Lower lobe of right lung (tissue), 2 donors: ENCODE results near the gene F12. TPM values are rescaled to one million over a fixed set of nuclear protein-coding genes. Genes with fewer than 3 reads are reported as not detected.

ENCODE experiments used
- ATAC-seq, 2 donors: fragments of 200-7000 bp; cut with Tn5 transposase; one replicate each; pipeline ENCODE4 v1.9.1; 2020 to 2022; ENCODE audit warnings: mild to moderate bottlenecking in 2 of 2, moderate library complexity in 2 of 2
- DNase-seq: peaks from one replicate; pipeline ENCODE4 v3.0.0-alpha.2; 2020
- H3K27ac ChIP-seq: fragments of 200-600 bp; one replicate; pipeline ENCODE4 v1.8.0; 2022
- H3K27me3 ChIP-seq: fragments of 200-600 bp; one replicate; pipeline ENCODE4 v1.8.0; 2022; ENCODE audit warnings: low read depth
- H3K36me3 ChIP-seq: fragments of 200-600 bp; one replicate; pipeline ENCODE4 v1.8.0; 2022; ENCODE audit warnings: mild to moderate bottlenecking
- H3K4me1 ChIP-seq: fragments of 200-600 bp; one replicate; pipeline ENCODE4 v1.8.0; 2022
- H3K4me3 ChIP-seq: fragments of 200-600 bp; one replicate; pipeline ENCODE4 v1.8.0; 2022; ENCODE audit warnings: mild to moderate bottlenecking
- H3K9me3 ChIP-seq: fragments of 200-600 bp; one replicate; pipeline ENCODE4 v1.8.0; 2022
- intact Hi-C: fragments of 100-400 bp; cut with DNase I; formaldehyde crosslinking; loops from one replicate; pipeline ENCODE4 v1.11.0; 2022
- total RNA-seq: library from RNA; stranded (reverse); fragmentation: NEBNext Ultra II Directional; extraction: Animal tissue kit (Norgen Biotek cat#: 25700); gene quantifications from one replicate; pipeline ENCODE4 v1.2.1, GENCODE V29; 2021
- TF ChIP-seq, protein P1 (sequence below): fragments of 200-600 bp; IDR thresholded peaks from one replicate; pipeline ENCODE4 v1.8.0; 2022; ENCODE audit warnings: antibody characterized with exemption, mild to moderate bottlenecking
- donor health status: DM: no; HTN: yes; CAD: no; lungs with severe emphysema.

F12 gene
- total RNA-seq, 1 donor from 2014 or later = 0.80 TPM

- Histone ChIP-seq H3K27me3 (no peaks in the 10 kb centered on the region), H3K4me1 (peaks cover 58% of the 10 kb centered on the region), H3K9me3 (no peaks in the 10 kb centered on the region), H3K27ac (peak overlapping the region; percentile 90), H3K36me3 (peaks cover 57% of the 10 kb centered on the region), H3K4me3 (peak overlapping the region; percentile 2)
- peak; percentile 75 for DNase-seq
- peak; percentile 4 to 18 for ATAC-seq
- TF ChIP-seq, protein P1, sequence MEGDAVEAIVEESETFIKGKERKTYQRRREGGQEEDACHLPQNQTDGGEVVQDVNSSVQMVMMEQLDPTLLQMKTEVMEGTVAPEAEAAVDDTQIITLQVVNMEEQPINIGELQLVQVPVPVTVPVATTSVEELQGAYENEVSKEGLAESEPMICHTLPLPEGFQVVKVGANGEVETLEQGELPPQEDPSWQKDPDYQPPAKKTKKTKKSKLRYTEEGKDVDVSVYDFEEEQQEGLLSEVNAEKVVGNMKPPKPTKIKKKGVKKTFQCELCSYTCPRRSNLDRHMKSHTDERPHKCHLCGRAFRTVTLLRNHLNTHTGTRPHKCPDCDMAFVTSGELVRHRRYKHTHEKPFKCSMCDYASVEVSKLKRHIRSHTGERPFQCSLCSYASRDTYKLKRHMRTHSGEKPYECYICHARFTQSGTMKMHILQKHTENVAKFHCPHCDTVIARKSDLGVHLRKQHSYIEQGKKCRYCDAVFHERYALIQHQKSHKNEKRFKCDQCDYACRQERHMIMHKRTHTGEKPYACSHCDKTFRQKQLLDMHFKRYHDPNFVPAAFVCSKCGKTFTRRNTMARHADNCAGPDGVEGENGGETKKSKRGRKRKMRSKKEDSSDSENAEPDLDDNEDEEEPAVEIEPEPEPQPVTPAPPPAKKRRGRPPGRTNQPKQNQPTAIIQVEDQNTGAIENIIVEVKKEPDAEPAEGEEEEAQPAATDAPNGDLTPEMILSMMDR = no peak
- intact Hi-C loops = no loop called here
Observed at GRCh38 chr5:177431317-177432142, 22.2 kb upstream of the F12 start.

DNA sequence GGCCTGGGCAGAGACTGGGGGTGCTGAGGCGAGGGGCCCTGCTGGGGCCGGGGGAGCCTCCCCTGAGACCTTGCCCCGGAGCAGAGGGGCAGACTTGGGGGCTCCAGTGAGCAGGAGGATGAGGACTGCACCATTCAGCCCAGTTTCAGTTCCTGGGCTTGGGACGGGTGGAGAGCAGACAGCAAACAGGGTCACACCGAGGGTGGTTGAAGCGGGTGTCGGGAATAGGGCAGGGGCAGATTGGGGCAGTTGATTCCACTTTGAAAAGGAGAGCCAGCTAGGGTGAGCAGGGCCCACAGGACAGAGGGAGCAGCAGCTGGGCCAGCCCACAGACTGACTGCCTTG is 21.6 kb upstream of the F12 start:
- DNase-seq (no peak), ATAC-seq (no peak)
- peak overlapping the region; percentile 2 for H3K4me3 ChIP-seq
- H3K4me1 ChIP-seq = peaks cover 58% of the 10 kb centered on the region
- H3K27ac ChIP-seq = peak overlapping the region; percentile 90
- TF ChIP-seq, protein P1 = no peak
- no peaks in the 10 kb centered on the region for H3K9me3 ChIP-seq
- H3K36me3 ChIP-seq = peaks cover 51% of the 10 kb centered on the region
- no peaks in the 10 kb centered on the region for H3K27me3 ChIP-seq
- intact Hi-C loops = no loop called here

DNA sequence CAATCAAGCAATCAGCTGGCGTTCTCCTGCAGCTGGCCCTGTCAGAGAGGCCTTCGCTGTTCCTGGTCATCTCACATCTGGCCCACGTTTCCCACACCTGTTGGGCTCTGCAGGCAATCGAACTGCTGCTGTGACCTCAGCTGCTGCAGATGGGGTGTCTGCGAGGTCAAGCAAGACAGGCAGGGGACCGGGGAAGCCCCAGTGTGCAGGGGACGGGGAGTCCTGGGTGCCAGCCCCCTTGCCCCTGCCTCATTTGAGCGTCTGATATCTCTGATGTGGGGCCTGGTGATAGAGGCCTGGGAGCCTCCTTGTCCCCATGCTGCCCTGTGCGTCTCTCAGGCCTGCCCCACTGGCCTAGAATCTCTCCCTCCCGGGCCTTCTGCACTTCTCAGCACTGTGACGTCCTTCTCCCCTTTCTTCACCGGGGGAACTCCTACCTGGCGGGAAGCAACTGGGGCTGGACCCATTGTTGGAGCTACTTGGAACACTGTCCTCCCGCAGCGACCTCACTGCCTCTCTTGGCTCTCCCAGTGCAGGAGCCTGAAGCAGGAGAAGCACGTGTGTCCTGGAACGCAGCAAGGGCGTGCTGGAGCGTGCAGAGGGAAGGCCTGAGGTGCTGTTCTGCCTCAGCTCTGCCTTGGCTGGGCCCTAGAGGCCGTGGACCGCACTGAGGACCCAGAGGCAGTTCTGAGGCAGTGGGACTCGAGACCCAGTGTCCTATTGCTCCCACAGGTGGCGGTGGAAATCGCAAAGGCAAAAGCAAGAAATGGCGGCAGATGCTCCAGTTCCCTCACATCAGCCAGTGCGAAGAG is 21.0 kb upstream of the F12 start:
- ATAC-seq = no peak
- Histone ChIP-seq H3K36me3 (peaks cover 45% of the 10 kb centered on the region), H3K4me3 (no peak overlapping the region)

GRCh38 chr5:177429248-177430040 is 20.1 kb upstream of the F12 start:
- peak; percentile 2 to 30 for ATAC-seq
- intact Hi-C loops = no loop called here
- TF ChIP-seq, protein P1 = no peak
- Histone ChIP-seq H3K27me3 (no peaks in the 10 kb centered on the region), H3K4me1 (peaks cover 65% of the 10 kb centered on the region), H3K4me3 (peak overlapping the region; percentile 80), H3K27ac (peak overlapping the region; percentile 90), H3K9me3 (no peaks in the 10 kb centered on the region), H3K36me3 (peaks cover 36% of the 10 kb centered on the region)
- DNase-seq = peak; percentile 90

More for the DNA sequence above, 21.0 kb upstream of the F12 start:
- Histone ChIP-seq H3K27me3 (no peaks in the 10 kb centered on the region), H3K9me3 (no peaks in the 10 kb centered on the region), H3K27ac (peak overlapping the region; percentile 90), H3K4me1 (peaks cover 62% of the 10 kb centered on the region)
- DNase-seq = no peak
- TF ChIP-seq, protein P1 = no peak
- intact Hi-C loops = no loop called here

DNA sequence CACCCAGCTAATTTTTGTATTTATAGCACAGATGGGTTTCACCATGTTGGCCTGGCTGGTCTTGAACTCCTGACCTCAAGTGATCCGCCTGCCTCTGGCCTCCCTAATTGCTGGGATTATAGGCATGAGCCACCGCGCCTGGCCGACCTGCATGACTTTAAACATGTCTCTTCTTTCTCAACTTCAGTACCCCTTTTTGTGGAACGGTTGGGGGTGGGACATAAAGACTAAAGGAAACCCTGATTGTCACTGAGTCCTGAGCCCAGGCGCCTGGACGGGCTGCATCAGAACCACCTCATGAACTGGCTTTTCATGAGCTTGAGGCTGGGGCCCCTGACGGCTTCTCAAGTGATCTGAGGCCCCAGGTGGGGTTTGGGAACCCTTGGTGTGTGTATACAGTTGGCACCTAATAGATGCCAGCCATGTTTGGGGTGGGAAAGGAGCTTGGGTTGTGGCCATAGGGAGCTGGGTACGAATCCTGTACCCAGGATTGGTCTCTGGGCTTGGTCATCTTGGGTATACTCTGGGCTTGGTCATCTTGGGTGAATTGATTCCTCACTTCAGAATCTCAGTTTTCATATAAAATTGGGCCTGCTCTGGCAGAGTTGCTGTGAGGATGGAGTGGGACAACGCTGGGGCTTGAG is 19.3 kb upstream of the F12 start:
- Histone ChIP-seq H3K9me3 (no peaks in the 10 kb centered on the region), H3K4me1 (peaks cover 65% of the 10 kb centered on the region), H3K27me3 (no peaks in the 10 kb centered on the region), H3K27ac (peak overlapping the region; percentile 90), H3K4me3 (peak overlapping the region; percentile 80), H3K36me3 (peaks cover 29% of the 10 kb centered on the region)
- ATAC-seq = no peak
- no peak for DNase-seq
- TF ChIP-seq, protein P1 = no peak
- intact Hi-C loops = no loop called here
